GM21381 (cell line): ENCODE data around the gene GORASP1.
A peak's percentile ranks its signal among the peaks of the same experiment; 100 is the strongest.

Experiments used
- ATAC-seq: cut with Tn5 transposase; IDR thresholded peaks from one replicate; pipeline ENCODE4 v1.9.1; 2021; ENCODE audit warnings: mild to moderate bottlenecking, moderate library complexity; ENCODE audit not compliant: unreplicated experiment

GORASP1 gene

GRCh38 chr3:39103791-39104552, 3.5 kb downstream of the GORASP1 start:
- no peak for ATAC-seq

- no peak for ATAC-seq
Observed at GRCh38 chr3:39103324-39103693, 4.1 kb downstream of the GORASP1 start.

- ATAC-seq, result no peak
Observed at GRCh38 chr3:39102504-39103323, 4.7 kb downstream of the GORASP1 start.

GRCh38 chr3:39101022-39101689, 6.3 kb downstream of the GORASP1 start:
- ATAC-seq, result peak; percentile 60

GRCh38 chr3:39100500-39100886, 6.9 kb downstream of the GORASP1 start:
- no peak for ATAC-seq

GRCh38 chr3:39099738-39100499, 7.5 kb downstream of the GORASP1 start:
- ATAC-seq, result no peak

- no peak for ATAC-seq
Observed at GRCh38 chr3:39099242-39099641, 8.2 kb downstream of the GORASP1 start.

GRCh38 chr3:39098473-39099000, 8.9 kb downstream of the GORASP1 start:
- ATAC-seq, result no peak

- no peak for ATAC-seq
Observed at GRCh38 chr3:39097716-39098472, 9.5 kb downstream of the GORASP1 start.

GRCh38 chr3:39096775-39097174, 10.7 kb downstream of the GORASP1 start:
- no peak for ATAC-seq

- no peak for ATAC-seq
Observed at GRCh38 chr3:39095778-39096177, 11.6 kb downstream of the GORASP1 start.

GRCh38 chr3:39094851-39095677, 12.4 kb downstream of the GORASP1 start:
- no peak for ATAC-seq

- ATAC-seq, result no peak
Observed at GRCh38 chr3:39090922-39091321, 16.5 kb downstream of the GORASP1 start.

- ATAC-seq, result no peak
Observed at GRCh38 chr3:39088889-39089288, 18.5 kb downstream of the GORASP1 start.

GRCh38 chr3:39088456-39088855, 19.0 kb downstream of the GORASP1 start:
- ATAC-seq, result no peak

- ATAC-seq, result no peak
Observed at GRCh38 chr3:39086144-39086543, 21.3 kb downstream of the GORASP1 start.

- no peak for ATAC-seq
Observed at GRCh38 chr3:39082666-39083313, 24.6 kb downstream of the GORASP1 start.

GRCh38 chr3:39080026-39080425, 27.4 kb downstream of the GORASP1 start:
- no peak for ATAC-seq

- ATAC-seq, result no peak
Observed at GRCh38 chr3:39079530-39079929, 27.9 kb downstream of the GORASP1 start.
